ENCODE measurements around the gene EBI3. TPM values are rescaled to one million over a fixed set of nuclear protein-coding genes. Genes with fewer than 3 reads are reported as not detected.

EBI3 gene
- total and polyA plus RNA-seq, 2 of the 13 experiments (the other 11 are each of a cell fraction or from before 2014, with no cell fraction given): 3.4 TPM; not detected in 1

GRCh38 chr19:4284176-4284958 lies 55.0 kb downstream of the EBI3 start (continued):
- TF ChIP-seq THAP7 (CRISPR knock-in tag; IDR thresholded peaks at IDR 0.05) (no peak), POLR2AphosphoS5 (IDR thresholded peaks at IDR 0.05; ENCODE audit: low read depth, low read length) (no peak), ZKSCAN1 (IDR thresholded peaks at IDR 0.05; ENCODE audit: low read length) (no peak), NFYC (CRISPR knock-in tag; IDR thresholded peaks at IDR 0.05) (peak; percentile 90), ZNF501 (CRISPR knock-in tag; IDR thresholded peaks at IDR 0.05) (peak; percentile 73; the same call in 1 of the 2 replicates), KLF15 (CRISPR knock-in tag; IDR thresholded peaks at IDR 0.05; ENCODE audit: borderline replicate concordance) (no peak), SP1 (IDR thresholded peaks at IDR 0.05) (no peak), SP1 (CRISPR knock-in tag; IDR thresholded peaks at IDR 0.05) (peak; percentile 89), NR2F2 (IDR thresholded peaks at IDR 0.05; ENCODE audit: borderline replicate concordance, low read depth) (0 out of 2 replicates have a peak, but pooled peaks have one; percentile 17), ZSCAN22 (CRISPR knock-in tag; IDR thresholded peaks at IDR 0.05) (no peak), ZNF563 (CRISPR knock-in tag; IDR thresholded peaks at IDR 0.05) (no peak), HMG20B (CRISPR knock-in tag; conservative IDR thresholded peaks at IDR 0.05) (0 out of 2 replicates have a peak, but pooled peaks have one; percentile 23), SP2 (CRISPR knock-in tag; IDR thresholded peaks at IDR 0.05) (peak; percentile 83), ZNF616 (CRISPR knock-in tag; IDR thresholded peaks at IDR 0.05; ENCODE audit: low read depth) (0 out of 2 replicates have a peak, but pooled peaks have one; percentile 31), MED1 (CRISPR knock-in tag; IDR thresholded peaks at IDR 0.05) (no peak), RNF2 (conservative IDR thresholded peaks at IDR 0.05; ENCODE audit: low read depth) (no peak), ZNF878 (CRISPR knock-in tag; IDR thresholded peaks at IDR 0.05) (no peak), ZNF251 (CRISPR knock-in tag; IDR thresholded peaks at IDR 0.05) (no peak), ZNF777 (CRISPR knock-in tag; IDR thresholded peaks at IDR 0.05) (no peak), SP4 (CRISPR knock-in tag; IDR thresholded peaks at IDR 0.05) (peak; percentile 75), ZNF710 (CRISPR knock-in tag; IDR thresholded peaks at IDR 0.05; ENCODE audit: borderline replicate concordance) (no peak), LCORL (IDR thresholded peaks at IDR 0.05) (no peak), LCORL (CRISPR knock-in tag; IDR thresholded peaks at IDR 0.05) (0 out of 2 replicates have a peak, but pooled peaks have one; percentile 28), KAT7 (CRISPR knock-in tag; IDR thresholded peaks at IDR 0.05; ENCODE audit: borderline replicate concordance) (no peak), ZNF652 (CRISPR knock-in tag; IDR thresholded peaks at IDR 0.05; ENCODE audit: borderline replicate concordance, low read depth) (peak; percentile 99), NCOA2 (CRISPR knock-in tag; IDR thresholded peaks at IDR 0.05) (no peak), SALL1 (CRISPR knock-in tag; IDR thresholded peaks at IDR 0.05) (peak; percentile 45), ZMYM4 (CRISPR knock-in tag; IDR thresholded peaks at IDR 0.05) (peak; percentile 60)
